Heart left ventricle (tissue), 16 donors: ENCODE data around the gene USE1. TPM values are rescaled to one million over a fixed set of nuclear protein-coding genes. Genes with fewer than 3 reads are reported as not detected.

Source experiments
- ATAC-seq, 4 donors: fragments of 200-7000 bp; cut with Tn5 transposase; one replicate each; pipeline ENCODE4 v1.9.1; 2020 to 2022; ENCODE audit warnings: moderate library complexity in 4 of 4, mild to moderate bottlenecking in 3 of 4, moderate number of reproducible peaks in 1 of 4
- DNase-seq, 5 donors: peaks; one replicate each; pipeline ENCODE4 v3.0.0-alpha.2; 2020
- H3K27ac ChIP-seq, 12 donors: fragments of 200-600 bp; sonication (generic) in 4 of 12; one replicate each; pipeline versions ENCODE4 v1.5.0 to v1.8.0; 2016 to 2022; ENCODE audit warnings: mild to moderate bottlenecking in 2 of 12
- H3K27me3 ChIP-seq, 9 donors: fragments of 200-600 bp; sonication (generic) in 2 of 9; one replicate each; pipeline versions ENCODE4 v1.5.1 to v1.8.0; 2016 to 2022; ENCODE audit warnings: mild to moderate bottlenecking in 3 of 9
- H3K36me3 ChIP-seq, 9 donors: fragments of 200-600 bp; sonication (generic) in 2 of 9; one replicate each; pipeline versions ENCODE4 v1.5.0 to v1.8.0; 2018 to 2022; ENCODE audit warnings: mild to moderate bottlenecking in 2 of 9
- H3K4me1 ChIP-seq, 12 donors: fragments of 200-600 bp; sonication (generic) in 4 of 12; one replicate each; pipeline versions ENCODE4 v1.5.0 to v1.8.0; 2016 to 2022; ENCODE audit warnings: mild to moderate bottlenecking in 3 of 12
- H3K4me3 ChIP-seq, 12 donors: fragments of 200-600 bp; sonication (generic) in 4 of 12; one replicate each; pipeline versions ENCODE4 v1.5.0 to v1.8.0; 2017 to 2022; ENCODE audit warnings: mild to moderate bottlenecking in 9 of 12, moderate library complexity in 4 of 12
- H3K9me3 ChIP-seq, 12 donors: fragments of 200-600 bp; sonication (generic) in 4 of 12; one replicate each; pipeline versions ENCODE4 v1.5.0 to v1.8.0; 2016 to 2022; ENCODE audit warnings: mild to moderate bottlenecking in 1 of 12
- POLR2A ChIP-seq, 2 donors: fragments of 450-650 bp; IDR thresholded peaks; one replicate each; pipeline ENCODE4 v1.6.1; 2017; ENCODE audit warnings: antibody characterized with exemption in 2 of 2, mild to moderate bottlenecking in 2 of 2, moderate library complexity in 2 of 2
- WGBS, 4 donors: extraction: QIAGEN DNeasy Blood & Tissue Kit in 2 of 4; methylation state at CpG; one replicate each; pipeline versions ENCODE4 v1.1.5 to v1.1.7; 2013 to 2018; 5-methylcytosine and 5-hydroxymethylcytosine counted together
- intact Hi-C, 10 donors: fragments of 100-400 bp; cut with DNase I; formaldehyde crosslinking; loops; one replicate each; pipeline versions ENCODE4 v1.11.1 to v1.14.2; 2022
- polyA plus RNA-seq, 2 donors: library from polyadenylated mRNA; stranded (reverse); fragments of 200-250 nt; gene quantifications; one replicate each; pipeline ENCODE4 v1.2.3, GENCODE V29; 2013
- total RNA-seq, 9 donors: library from RNA; depleted of rRNA in 2 of 9; stranded (reverse); fragments of >200 nt in 2 of 9; fragmentation: NEBNext Ultra II Directional in 3 of 9; extraction: Animal tissue kit (Norgen Biotek cat#: 25700) in 3 of 9; gene quantifications; one replicate each; pipeline versions ENCODE4 v1.1.0 to v1.2.4, GENCODE V29; 2016 to 2023
- TF ChIP-seq, protein P1 (sequence below), 12 donors: fragments of 200-600 bp; sonication (generic) in 4 of 12; IDR thresholded peaks; one replicate each; pipeline versions ENCODE4 v1.5.0 to v1.8.0; 2018 to 2022; ENCODE audit warnings: antibody characterized with exemption in 12 of 12, mild to moderate bottlenecking in 5 of 12
- donor health status: ischemic (EF 13 %, LVEDD 7.1; RV severe dilation, severe dysfunction).
- donor health status: healthy with polysubstance abuse.
- donor health status: DM: no; HTN: yes; CAD: no.
- donor health status: DM: no; HTN: no; CAD: no.
- donor health status: ischemic (EF 25% LVEDD 6.9; RV normal size, moderate dysfunction).
- donor health status: ischemic (EF 25% LVEDD 5.7; RV mildly dilated, moderate dysfunction).
- donor health status: healthy.
- donor health status: DM: yes; HTN: yes; CAD: no.
- donor health status: ischemic (EF 35%, LVEDD 5.7; RV mildly dilated, moderate dysfunction).
- donor health status: nonischemic (EF 11% LVEDD 7.7; RV severe dilation, severe dysfunction).
- donor health status: DM: yes; HTN: yes; CAD: no.
- donor health status: PGD.
- donor health status: ischemic (EF 29% LVEDD 5.4; RV normal size, mild dysfunction).
- donor health status: nonischemic (EF 23%, LVEDD 6.1; RV moderate dilation, normal function).

The USE1 gene
- total and polyA plus RNA-seq, 11 donors, result 22.5 to 69.6 (median 26.7) TPM

DNA sequence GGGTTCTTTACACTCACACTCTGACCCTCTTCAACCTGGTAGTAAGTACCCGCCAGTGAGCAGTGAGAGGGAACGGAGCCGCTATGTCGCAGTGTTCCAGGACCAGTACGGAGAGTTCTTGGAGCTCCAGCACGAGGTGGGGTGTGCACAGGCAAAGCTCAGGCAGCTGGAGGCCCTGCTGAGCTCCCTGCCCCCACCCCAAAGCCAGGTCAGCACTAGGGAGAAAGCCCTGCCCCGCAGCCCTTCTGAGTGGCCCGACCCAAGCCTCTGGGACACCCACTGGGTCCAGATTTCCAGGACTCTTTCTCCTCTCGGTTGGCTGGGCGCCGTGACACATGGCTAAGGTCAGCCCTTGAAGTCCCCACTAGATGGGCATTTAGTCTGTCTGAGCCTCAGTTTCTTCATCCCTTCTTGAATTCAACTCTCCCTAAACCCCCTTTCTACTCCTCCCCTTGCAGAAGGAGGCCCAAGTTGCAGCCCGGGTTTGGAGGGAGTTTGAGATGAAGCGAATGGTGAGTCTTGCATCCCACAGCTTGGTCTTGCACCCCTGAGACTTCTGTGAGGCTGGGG lies 12.7 kb downstream of the USE1 start:
- intact Hi-C loops, result loop anchor here in 3 of 10 donors (2.0 to 10.0 kb wide), 3 partner anchors 19 to 153 kb away; partner anchors contain the start of genes HAUS8 (in 2 of the 3) and MYO9B (in 2 of the 3)
- no peaks in the 10 kb centered on the region for H3K27me3 ChIP-seq
- peak in 2 of 5 donors; percentile 22 to 65 for DNase-seq
- H3K4me1 ChIP-seq, result peaks cover 0 to 16% (median 10%) of the 10 kb centered on the region in 12 donors
- no peak for TF ChIP-seq POLR2A (IDR thresholded peaks at IDR 0.05)
- TF ChIP-seq, protein P1, sequence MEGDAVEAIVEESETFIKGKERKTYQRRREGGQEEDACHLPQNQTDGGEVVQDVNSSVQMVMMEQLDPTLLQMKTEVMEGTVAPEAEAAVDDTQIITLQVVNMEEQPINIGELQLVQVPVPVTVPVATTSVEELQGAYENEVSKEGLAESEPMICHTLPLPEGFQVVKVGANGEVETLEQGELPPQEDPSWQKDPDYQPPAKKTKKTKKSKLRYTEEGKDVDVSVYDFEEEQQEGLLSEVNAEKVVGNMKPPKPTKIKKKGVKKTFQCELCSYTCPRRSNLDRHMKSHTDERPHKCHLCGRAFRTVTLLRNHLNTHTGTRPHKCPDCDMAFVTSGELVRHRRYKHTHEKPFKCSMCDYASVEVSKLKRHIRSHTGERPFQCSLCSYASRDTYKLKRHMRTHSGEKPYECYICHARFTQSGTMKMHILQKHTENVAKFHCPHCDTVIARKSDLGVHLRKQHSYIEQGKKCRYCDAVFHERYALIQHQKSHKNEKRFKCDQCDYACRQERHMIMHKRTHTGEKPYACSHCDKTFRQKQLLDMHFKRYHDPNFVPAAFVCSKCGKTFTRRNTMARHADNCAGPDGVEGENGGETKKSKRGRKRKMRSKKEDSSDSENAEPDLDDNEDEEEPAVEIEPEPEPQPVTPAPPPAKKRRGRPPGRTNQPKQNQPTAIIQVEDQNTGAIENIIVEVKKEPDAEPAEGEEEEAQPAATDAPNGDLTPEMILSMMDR (IDR thresholded peaks at IDR 0.05), result no peak
- WGBS, 4 donors, result 75 to 83% (median 76%) methylated on average over 13 of the region's 13 CpGs
- H3K9me3 ChIP-seq, result no peaks in the 10 kb centered on the region
- no peak for ATAC-seq
- H3K27ac ChIP-seq, result peak overlapping the region in 1 of 12 donors; percentile 88
- no peak overlapping the region for H3K4me3 ChIP-seq
- peaks cover 0 to 42% (median 17%) of the 10 kb centered on the region in 9 donors for H3K36me3 ChIP-seq

DNA sequence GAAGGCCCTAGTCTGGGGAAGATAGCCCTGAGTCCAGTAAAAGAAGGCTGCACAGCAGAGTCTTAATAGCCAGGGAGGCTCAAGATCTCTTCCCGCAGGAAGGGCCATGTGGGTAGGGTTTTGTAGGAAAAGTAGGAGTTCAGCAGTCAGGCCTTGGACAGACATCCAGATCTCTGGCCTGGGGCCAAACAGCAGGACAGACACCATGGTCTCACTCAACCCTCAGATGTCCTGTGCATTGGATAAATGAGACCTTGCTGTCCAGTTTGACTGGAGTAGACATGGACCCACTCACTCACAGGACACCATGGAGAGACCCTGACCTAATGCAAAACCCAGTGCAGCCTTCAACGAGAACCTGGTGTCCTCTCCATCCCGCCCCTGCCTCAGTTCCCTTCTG lies 14.7 kb downstream of the USE1 start:
- Histone ChIP-seq H3K9me3 (no peaks in the 10 kb centered on the region), H3K4me1 (peaks cover under 1 to 25% (median 16%) of the 10 kb centered on the region in 12 donors), H3K27ac (no peak overlapping the region), H3K27me3 (no peaks in the 10 kb centered on the region), H3K36me3 (peaks cover 0 to 47% (median 22%) of the 10 kb centered on the region in 9 donors), H3K4me3 (no peak overlapping the region)
- TF ChIP-seq, protein P1 (IDR thresholded peaks at IDR 0.05), result no peak
- TF ChIP-seq POLR2A (IDR thresholded peaks at IDR 0.05), result no peak
- intact Hi-C loops, result loop anchor here in 3 of 10 donors (5.0 to 10.0 kb wide), 2 partner anchors 153 to 155 kb away; partner anchors contain the start of genes HAUS8 (in 3 of the 3) and MYO9B (in 3 of the 3)
- ATAC-seq, result no peak
- DNase-seq, result peak in 2 of 5 donors; percentile 22 to 35
- 94 to 98% (median 97%) methylated on average over 3 of the region's 3 CpGs for WGBS, 4 donors

DNA sequence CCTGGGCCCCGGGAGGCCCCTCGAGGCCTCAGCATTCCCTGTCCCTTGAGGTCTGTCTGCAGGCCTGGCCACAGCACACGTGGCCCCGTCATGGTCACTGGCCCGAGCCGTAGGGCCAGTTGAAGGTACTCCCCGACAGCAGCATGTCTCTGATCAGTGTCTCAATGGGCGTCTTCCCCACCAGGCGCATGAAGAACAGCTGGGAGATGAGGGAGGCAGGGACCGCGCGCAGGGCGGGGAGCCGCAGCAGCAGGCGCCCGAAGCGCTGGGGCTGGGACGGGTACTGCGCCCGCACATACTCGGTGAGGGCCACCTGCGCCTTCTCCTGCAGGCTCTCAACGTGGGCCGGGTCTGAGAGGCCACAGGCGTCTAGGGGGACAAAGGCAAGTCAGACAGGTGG lies 17.1 kb downstream of the USE1 start:
- intact Hi-C loops, result loop anchor here in 1 of 10 donors (10.0 kb wide), 1 partner anchor 157 kb away; the partner anchor contains the start of genes HAUS8 and MYO9B
- no peak overlapping the region for H3K27ac ChIP-seq
- peaks cover 4 to 29% (median 22%) of the 10 kb centered on the region in 12 donors for H3K4me1 ChIP-seq
- ATAC-seq (no peak), DNase-seq (peak in 1 of 5 donors; percentile 23)
- no peak overlapping the region for H3K4me3 ChIP-seq
- no peaks in the 10 kb centered on the region for H3K9me3 ChIP-seq
- no peaks in the 10 kb centered on the region for H3K27me3 ChIP-seq
- 72 to 89% (median 86%) methylated on average over 12 to 25 of the region's 25 CpGs for WGBS, 4 donors
- peaks cover 0 to 47% (median 22%) of the 10 kb centered on the region in 9 donors for H3K36me3 ChIP-seq
- no peak for TF ChIP-seq POLR2A (IDR thresholded peaks at IDR 0.05)
- TF ChIP-seq, protein P1 (IDR thresholded peaks at IDR 0.05), result no peak

DNA sequence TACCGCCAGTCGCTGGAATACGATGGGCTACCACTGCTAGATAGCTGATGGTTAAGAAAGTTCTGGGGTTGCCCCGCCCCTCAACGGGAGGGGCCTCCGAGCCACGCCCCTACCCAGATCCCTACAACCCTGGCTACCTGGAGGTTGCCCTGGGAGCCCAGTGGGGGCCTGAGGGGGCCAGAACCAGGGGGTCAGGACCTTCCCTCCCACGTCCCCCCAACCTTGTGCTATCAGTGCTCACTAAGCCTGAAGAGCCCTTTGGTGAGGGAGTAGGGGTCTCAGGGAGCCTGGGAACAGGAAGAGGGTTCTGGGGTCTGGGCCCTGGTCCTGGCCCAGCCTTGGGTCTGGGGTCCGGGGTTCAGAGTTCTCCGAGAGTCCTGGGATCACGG lies 19.7 kb downstream of the USE1 start:
- ATAC-seq, result peak in 3 of 4 donors; percentile 57 to 73 (median 63)
- peaks cover 0 to 52% (median 32%) of the 10 kb centered on the region in 9 donors for H3K36me3 ChIP-seq
- no peaks in the 10 kb centered on the region for H3K27me3 ChIP-seq
- peak overlapping the region in 11 of 12 donors; percentile 40 to 82 (median 66) for H3K4me3 ChIP-seq
- WGBS, 4 donors, result 35 to 45% (median 37%) methylated on average over 8 to 11 of the region's 11 CpGs
- TF ChIP-seq, protein P1 (IDR thresholded peaks at IDR 0.05), result no peak
- no peak for TF ChIP-seq POLR2A (IDR thresholded peaks at IDR 0.05)
- H3K27ac ChIP-seq, result peak overlapping the region in 11 of 12 donors; percentile 53 to 86 (median 75)
- intact Hi-C loops, result loop anchor here in 3 of 10 donors (5.0 to 10.0 kb wide), 3 partner anchors 158 to 168 kb away; partner anchors contain the start of genes HAUS8 (in 2 of the 3) and MYO9B (in 2 of the 3)
- no peaks in the 10 kb centered on the region for H3K9me3 ChIP-seq
- DNase-seq, result peak in 2 of 5 donors; percentile 43 to 50
- H3K4me1 ChIP-seq, result peaks cover 4 to 29% (median 19%) of the 10 kb centered on the region in 12 donors
